Cardiac atrium fibroblast (primary cell): Measurements from ENCODE around the gene SAMD11. TPM values are rescaled to one million over a fixed set of nuclear protein-coding genes. Genes with fewer than 3 reads are reported as not detected.

Source experiments
- total RNA-seq: library from RNA; depleted of rRNA; stranded (reverse); fragments of >200 nt; gene quantifications from 2 replicates; pipeline ENCODE4 v1.2.3, GENCODE V29; 2015

Gene SAMD11, protein sequence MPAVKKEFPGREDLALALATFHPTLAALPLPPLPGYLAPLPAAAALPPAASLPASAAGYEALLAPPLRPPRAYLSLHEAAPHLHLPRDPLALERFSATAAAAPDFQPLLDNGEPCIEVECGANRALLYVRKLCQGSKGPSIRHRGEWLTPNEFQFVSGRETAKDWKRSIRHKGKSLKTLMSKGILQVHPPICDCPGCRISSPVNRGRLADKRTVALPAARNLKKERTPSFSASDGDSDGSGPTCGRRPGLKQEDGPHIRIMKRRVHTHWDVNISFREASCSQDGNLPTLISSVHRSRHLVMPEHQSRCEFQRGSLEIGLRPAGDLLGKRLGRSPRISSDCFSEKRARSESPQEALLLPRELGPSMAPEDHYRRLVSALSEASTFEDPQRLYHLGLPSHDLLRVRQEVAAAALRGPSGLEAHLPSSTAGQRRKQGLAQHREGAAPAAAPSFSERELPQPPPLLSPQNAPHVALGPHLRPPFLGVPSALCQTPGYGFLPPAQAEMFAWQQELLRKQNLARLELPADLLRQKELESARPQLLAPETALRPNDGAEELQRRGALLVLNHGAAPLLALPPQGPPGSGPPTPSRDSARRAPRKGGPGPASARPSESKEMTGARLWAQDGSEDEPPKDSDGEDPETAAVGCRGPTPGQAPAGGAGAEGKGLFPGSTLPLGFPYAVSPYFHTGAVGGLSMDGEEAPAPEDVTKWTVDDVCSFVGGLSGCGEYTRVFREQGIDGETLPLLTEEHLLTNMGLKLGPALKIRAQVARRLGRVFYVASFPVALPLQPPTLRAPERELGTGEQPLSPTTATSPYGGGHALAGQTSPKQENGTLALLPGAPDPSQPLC
- total RNA-seq, result 8.5 and 21.4 TPM in 2 replicates

DNA sequence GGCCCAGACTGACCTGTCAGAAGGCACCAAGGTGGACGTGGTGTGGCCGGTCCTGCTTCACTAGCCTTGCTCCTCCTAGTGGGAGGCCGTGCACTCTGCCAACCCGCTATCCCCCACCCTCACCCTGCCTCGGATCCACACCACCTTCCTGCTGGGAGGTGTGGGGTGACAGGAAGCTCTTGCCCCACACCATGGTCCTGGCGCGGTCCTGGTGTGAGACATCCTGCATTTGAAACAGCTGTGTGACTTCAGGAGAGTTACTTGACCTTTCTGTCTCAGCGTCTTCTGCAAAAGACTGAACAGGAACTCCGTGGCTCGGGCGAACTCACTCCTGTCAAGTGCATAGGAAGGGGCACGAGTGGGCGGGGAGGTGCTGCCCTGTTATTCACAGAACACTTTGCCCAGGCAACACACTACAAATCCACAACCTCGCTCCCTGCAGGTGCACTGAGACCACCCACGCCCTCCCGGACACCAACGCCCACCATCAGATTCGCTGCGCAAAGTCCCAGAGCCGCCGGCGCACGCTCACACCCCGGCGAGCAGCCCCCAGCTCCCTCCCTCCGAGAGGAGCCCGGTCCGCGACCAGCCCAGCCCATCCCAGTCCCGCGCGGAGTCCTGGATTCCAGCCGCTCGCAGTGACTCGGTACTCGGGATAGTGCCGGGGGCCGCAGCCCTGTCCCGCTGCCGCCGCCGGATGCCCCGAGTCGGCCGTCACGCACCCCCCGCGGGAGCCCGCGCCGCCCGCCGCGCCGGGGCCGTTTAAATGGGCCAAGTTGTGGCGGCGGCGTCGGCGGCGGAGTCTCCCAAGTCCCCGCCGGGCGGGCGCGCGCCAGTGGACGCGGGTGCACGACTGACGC, at the start of gene SAMD11:
SAMD11 (plus strand) TSS at position 793 of the 860 bp plus-strand sequence. CDS start 509 bp downstream, outside the sequence.

DNA sequence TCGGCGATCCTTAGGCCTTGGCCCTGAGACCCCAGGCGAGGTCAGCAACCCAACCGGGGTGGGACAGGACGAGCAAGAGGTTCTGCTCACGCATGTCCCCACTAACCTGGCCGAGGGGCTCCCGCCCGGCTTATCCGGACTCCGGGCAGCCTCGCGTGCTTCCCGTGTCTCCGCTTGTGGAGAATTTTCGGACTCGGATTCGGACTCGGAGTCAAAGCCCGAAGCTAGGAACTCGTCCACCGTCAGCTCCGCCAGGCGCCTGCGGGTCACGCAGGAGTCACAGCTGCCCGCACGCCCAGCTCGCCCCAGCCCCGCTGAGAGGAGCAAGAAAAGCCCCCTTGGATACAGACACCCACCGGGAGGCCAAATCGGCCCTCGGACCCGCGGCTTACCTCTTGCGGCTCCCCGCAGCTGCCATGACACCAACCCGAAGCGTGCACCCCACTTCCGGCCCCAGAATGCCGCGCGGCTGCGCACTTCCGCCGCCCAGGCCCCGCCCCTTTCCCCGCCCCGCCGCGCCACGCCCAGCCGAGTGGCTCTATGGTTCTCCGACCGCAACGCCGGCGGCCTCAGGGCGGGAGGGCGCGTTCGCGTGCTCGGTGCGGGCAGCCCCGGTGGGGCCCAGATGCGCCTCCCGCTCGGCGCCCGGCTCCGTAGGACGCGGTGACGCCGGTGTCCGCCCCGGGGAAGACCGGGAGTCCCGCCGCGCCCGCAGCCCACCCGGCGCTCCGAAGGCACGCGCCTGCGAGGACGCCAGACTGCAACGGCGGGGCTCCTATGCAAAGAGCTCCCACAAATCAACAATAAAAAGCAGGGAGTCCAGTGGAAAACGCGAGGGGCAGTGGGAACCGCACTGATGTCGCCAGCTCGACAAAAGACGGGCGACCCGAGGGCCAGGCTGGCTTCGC, 35.4 kb downstream of the SAMD11 start, which contains the start of gene NOC2L:
NOC2L (minus strand) TSS at position 434 of the 908 bp plus-strand sequence; CDS start at position 418, 16 bp downstream.

DNA sequence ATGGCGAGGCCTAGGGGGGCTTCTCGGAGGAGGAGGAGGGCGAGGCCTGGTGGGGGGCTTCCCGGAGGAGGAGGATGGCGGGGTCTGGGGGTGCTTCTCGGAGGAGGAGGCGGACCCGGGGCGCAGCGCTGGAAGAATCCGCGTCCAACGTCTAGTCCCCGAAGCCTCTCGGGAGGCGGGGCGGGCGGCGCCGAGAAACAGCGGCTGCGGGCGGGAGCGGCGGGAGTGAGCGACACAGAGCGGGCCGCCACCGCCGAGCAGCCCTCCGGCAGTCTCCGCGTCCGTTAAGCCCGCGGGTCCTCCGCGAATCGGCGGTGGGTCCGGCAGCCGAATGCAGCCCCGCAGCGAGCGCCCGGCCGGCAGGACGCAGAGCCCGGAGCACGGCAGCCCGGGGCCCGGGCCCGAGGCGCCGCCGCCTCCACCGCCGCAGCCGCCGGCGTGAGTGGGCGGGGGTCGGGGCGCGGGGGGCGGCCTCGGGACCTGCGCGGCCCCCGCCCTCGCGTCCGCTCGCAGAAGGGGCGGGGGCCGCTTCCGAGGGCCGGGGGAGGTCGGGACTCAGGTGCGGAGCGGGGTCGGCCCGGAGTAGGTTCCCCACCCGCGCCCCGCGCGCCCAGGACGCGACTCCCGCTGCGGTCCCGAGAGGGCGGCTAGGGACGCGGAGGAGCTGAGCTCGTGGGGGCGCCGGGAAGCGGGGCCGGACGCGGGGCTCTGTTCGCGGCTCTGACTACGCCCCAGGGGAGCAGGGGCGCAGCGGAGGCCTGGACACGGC, 36.8 kb downstream of the SAMD11 start, which contains the start of gene KLHL17:
KLHL17 (plus strand) TSS at position 222 of the 769 bp plus-strand sequence; CDS start at position 332, 110 bp downstream.

DNA sequence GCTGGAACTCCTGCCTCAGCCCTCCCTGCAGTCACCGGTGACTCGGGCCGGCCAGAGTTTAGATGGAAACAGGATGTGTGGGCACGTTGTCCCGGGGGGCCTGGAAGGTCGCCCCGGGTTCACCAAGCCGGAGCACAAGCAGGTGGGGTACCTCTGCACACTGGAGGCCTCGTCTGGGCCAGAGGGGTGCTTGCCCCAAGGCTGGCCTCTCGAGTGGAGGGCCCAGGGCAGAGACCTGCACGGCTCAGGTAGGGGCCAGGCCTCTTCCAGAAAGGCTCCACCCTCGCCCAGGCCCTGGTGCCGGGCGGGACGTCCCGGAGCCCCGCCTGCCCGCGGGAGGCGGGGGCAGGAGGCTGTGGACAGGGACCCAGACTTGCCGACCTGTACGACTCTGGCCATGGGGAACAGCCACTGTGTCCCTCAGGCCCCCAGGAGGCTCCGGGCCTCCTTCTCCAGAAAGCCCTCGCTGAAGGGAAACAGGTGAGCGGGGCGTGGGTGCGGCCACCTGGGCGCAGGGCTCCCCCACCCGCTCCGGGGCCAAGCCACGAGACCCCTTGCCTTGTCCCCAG, 42.5 kb downstream of the SAMD11 start, which contains the start of gene PLEKHN1:
PLEKHN1 (plus strand) TSS at position 348 of the 569 bp plus-strand sequence; CDS start at position 398, 50 bp downstream.

DNA sequence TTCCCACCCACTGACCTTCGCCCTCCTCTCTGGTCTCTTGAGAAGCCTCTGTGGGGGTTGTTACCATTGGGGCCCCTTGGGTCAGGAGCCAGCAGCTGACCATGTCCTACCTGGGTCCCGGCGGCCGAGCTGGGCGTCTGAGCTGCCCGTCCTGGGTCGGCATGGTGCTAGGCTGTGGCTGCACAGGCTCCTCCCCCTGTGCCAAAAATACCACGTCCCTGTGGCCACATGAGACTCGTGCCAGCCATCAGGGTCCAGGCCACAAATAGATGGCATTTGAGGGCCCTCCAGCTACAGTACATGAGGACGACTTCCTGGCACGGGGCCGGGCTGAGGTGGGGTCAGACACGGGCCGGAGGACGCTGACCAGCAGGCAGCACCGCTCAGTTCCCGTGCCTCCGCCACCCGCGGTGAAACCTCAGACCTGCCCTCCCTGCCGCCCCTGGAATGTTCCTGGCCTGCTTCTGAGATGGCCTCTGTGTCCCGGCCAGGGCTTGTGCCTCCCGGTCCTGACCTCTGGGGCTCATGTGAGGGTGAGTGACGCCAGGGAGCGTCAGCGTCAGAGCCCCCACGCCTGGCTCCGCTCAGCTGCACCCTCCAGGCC, 58.3 kb downstream of the SAMD11 start, which contains the start of gene PERM1:
PERM1 (minus strand) TSS at position 139 of the 604 bp plus-strand sequence. CDS start 1,064 bp downstream, outside the sequence.

Other genes starting within 250 kb of the SAMD11 start
- gene OR4F16, start 237.3 kb upstream of the SAMD11 start, total RNA-seq, result not detected in 2 replicates
- gene NOC2L, start 35.3 kb downstream of the SAMD11 start, total RNA-seq, result 66.1 and 68.4 TPM in 2 replicates
- 8.1 and 8.5 TPM in 2 replicates for gene KLHL17, start 36.7 kb downstream of the SAMD11 start, total RNA-seq
- gene PLEKHN1, start 42.6 kb downstream of the SAMD11 start, total RNA-seq, result 0.49 TPM in 1 of 2 replicates, not detected in the other
- not detected in 2 replicates for gene PERM1, start 58.2 kb downstream of the SAMD11 start, total RNA-seq
- gene HES4, start 76.2 kb downstream of the SAMD11 start, total RNA-seq, result 30.8 and 30.9 TPM in 2 replicates
- 42.6 and 63.2 TPM in 2 replicates for gene ISG15, start 89.6 kb downstream of the SAMD11 start, total RNA-seq
- gene AGRN, start 96.2 kb downstream of the SAMD11 start, total RNA-seq, result 46.4 and 71.8 TPM in 2 replicates
- gene RNF223, start 150.4 kb downstream of the SAMD11 start, total RNA-seq, result not detected in 2 replicates
- 8.4 and 16.6 TPM in 2 replicates for gene C1orf159, start 192.2 kb downstream of the SAMD11 start, total RNA-seq
- not detected in 2 replicates for gene TTLL10, start 250.0 kb downstream of the SAMD11 start, total RNA-seq